ENCODE measurements around the gene PGLYRP2.
A peak's percentile ranks its signal among the peaks of the same experiment; 100 is the strongest.
"Not testable (repeated sequence)": the region's sequence is repeated elsewhere in the genome, so short reads cannot be mapped to it uniquely, and the experiment has no call there.

The PGLYRP2 gene, protein sequence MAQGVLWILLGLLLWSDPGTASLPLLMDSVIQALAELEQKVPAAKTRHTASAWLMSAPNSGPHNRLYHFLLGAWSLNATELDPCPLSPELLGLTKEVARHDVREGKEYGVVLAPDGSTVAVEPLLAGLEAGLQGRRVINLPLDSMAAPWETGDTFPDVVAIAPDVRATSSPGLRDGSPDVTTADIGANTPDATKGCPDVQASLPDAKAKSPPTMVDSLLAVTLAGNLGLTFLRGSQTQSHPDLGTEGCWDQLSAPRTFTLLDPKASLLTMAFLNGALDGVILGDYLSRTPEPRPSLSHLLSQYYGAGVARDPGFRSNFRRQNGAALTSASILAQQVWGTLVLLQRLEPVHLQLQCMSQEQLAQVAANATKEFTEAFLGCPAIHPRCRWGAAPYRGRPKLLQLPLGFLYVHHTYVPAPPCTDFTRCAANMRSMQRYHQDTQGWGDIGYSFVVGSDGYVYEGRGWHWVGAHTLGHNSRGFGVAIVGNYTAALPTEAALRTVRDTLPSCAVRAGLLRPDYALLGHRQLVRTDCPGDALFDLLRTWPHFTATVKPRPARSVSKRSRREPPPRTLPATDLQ

DNA sequence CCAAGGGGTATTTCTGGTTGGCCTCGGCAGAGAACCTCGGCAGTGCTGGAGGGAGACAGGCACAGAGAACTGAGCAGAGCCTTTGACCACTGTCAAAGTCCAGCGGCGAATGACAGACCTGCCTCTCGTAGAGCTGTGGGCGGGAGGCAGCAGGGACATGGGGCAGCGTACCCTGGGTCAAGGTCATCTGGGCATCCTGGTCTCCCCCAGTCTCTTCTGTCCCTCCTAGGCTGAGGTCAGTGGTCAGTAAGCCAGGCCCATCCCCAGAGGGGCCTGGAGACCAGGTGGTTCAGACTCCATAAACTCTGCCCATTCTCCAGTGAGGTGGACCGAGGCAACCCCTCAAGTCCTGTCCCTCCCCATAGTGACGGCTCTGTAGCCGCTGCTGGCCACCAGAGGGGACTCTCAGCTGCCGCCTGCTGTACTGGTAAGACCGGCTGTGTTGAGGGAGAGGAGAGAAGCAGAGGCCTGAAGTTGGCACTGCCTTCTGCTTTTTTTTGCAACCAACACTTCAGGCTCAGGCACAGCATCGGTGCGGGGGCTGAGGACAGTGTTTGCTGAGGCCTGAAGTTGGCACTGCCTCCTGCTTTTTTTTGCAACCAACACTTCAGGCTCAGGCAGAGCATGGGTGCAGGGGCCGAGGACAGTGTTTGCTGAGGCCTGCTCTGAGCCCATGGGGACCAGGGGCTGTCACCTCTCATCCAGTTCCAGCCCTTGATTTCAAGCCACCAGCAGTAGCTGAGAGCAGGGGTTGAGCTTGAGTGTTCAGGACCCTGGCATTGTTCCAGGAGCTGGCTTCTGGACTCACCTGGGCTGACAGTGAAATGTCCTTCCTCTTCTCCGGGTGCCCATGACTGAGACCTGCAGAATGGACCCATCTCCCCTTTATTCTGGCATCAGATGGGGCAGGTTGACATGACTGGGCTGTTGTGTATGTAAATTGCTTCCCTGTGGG lies at the start of gene PGLYRP2:
PGLYRP2 (minus strand) TSS at position 111 of the 955 bp plus-strand sequence. CDS start 130 bp downstream, outside the sequence.
- no peak for DNase-seq (ENCODE audit: low read depth in 2 of 2)

DNA sequence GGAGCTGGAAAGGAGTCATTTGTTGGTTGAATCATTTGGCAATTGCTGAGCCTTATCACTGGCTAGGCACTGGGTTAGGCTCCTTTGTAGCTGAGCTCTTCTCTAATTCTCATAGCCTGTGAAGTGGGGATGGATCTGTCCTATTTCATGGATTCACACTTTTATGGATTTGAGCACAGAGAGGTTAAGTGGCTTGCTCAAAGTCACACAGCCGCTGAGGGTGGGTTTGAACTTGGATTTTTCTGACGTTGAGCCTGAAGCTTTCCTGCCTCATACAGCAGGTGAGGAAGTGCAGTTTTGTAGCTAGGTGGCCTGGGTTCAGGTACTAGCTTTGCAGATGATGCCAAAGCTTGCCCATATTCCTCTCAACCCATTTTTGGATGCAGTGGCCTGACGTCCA lies 48.4 kb upstream of the PGLYRP2 start:
- no peak for DNase-seq (ENCODE audit: low read depth in 2 of 2)

GRCh38 chr19:15526408-15526807 lies 47.1 kb upstream of the PGLYRP2 start:
- DNase-seq (ENCODE audit: low read depth in 2 of 2), result no peak

DNA sequence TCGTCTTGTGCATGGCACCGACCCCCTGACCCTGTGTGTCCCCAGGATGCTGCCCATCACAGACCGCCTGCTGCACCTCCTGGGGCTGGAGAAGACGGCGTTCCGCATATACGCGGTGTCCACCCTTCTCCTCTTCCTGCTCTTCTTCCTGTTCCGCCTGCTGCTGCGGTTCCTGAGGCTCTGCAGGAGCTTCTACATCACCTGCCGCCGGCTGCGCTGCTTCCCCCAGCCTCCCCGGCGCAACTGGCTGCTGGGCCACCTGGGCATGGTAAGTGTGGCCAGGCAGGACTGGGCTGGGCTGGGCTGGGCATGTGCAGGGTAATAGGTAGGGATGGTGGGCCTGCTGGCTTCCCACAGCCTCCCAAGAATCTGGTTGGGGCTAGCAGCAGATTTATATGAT lies 46.0 kb upstream of the PGLYRP2 start:
- no peak for DNase-seq (ENCODE audit: low read depth in 2 of 2)

DNA sequence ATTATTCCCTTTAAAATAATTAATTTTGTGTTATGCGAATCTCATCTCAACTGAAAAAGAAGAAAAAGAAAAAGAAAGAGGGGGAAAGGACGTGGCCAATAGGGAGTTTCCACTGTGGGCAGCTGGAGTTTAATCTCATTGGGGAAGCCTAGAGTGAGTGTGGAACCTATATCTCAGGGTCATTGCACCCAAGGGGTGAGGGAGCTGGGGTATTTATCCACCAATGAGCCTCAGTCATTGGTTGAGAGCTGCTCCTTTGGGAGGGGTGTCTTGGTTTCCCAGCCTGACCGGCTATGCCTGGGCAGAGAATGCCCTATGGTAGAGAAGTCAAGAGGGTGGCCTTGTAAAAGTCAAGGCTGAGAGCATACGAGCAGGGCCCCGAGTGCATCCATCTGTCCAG lies 45.5 kb upstream of the PGLYRP2 start:
- no peak for DNase-seq (ENCODE audit: low read depth in 2 of 2)

DNA sequence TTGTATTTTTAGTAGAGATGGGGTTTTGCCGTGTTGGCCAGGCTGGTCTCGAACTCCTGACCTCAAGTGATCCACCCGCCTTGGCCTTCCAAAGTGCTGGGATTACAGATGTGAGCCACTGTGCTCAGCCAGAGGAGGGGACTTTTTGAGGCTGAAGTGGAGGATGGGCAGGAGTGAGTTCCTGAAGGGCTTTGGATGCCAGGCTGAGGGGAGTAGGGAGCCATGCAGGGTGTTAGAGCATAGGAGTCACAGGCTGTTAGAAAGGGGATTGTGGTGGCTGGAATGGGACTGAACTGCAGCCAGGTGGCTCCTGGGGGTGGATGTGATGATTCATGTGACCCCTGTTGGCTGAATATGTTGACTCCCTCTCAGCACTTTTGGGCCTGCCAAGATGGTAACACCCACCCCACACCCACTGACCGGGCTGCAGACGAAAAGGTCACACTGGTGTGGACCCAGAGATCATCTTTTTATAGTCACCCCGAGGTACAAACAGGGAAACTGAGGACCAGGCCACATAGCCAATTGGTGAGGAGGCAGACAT lies 40.2 kb upstream of the PGLYRP2 start:
- DNase-seq (ENCODE audit: low read depth in 2 of 2), result no peak

- DNase-seq (ENCODE audit: low read depth in 2 of 2), result no peak
These were observed 38.5 kb upstream of the PGLYRP2 start for GRCh38 chr19:15517778-15518177.

DNA sequence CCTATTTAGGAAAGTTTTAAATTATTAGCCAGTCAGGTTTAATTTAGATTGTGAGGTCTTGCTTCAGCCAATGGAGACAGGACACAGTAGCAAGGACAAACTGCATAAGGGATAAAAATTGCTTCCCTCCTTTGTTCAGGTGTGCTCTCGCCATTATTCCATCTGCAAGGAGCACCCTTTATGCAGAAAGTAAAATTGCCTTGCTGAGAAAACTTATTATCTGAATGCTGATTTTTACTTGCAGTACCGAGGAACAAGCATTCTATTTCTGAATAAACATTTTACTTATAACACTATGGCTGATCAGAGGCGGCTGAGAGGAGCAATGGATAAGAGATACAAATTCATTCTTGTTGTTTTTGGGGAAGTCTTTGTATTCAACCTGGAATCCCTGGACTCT lies 37.1 kb upstream of the PGLYRP2 start:
- DNase-seq (ENCODE audit: low read depth in 2 of 2), result no peak

- DNase-seq (ENCODE audit: low read depth in 2 of 2), result not testable (repeated sequence)
These were observed 35.9 kb upstream of the PGLYRP2 start for GRCh38 chr19:15515227-15515625.

DNA sequence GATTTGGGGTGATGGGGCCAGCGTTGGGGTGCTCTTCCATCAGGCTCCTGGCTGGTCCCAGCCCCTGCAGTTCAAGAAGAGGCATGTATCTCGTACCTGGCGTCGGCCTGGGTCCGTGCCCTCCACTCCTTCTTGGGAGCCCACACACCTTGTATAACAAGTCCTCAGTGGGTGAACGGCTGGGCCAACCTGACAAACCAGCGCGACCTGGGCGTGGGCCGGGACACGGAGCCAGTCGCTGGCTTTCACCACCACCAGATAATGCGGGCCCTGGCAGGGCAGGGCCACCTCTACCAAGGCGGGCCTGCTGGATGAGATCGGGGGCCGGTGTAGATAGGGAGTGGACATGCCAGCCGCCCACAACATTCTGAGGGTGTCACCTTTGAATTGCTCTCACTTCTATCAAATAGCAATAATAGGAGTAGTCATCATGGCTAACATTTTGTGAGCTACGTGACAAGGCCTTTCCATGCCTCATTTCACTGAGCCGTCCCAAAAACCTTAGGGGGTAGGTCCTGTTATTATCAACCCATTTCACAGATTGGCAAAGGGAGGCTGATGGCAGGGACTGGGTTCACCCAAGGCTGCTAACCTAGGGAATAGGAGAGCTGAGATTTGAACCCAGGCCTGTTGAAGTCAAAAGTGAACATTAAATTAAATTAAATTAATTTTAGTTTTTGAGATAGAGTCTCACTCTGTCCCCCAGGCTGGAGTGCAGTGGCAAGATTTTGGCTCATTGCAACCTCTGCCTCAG lies 32.5 kb upstream of the PGLYRP2 start:
- no peak for DNase-seq (ENCODE audit: low read depth in 2 of 2)

- peak in 1 of 2 donors; percentile 14 for DNase-seq (ENCODE audit: low read depth in 2 of 2)
These were observed 28.9 kb upstream of the PGLYRP2 start, which contains the start of gene CYP4F22 for GRCh38 chr19:15508035-15508710. Gene CYP4F22, plus strand, starts transcription at chr19:15508525. Its CDS starts 16,812 bp downstream, at chr19:15525337.

GRCh38 chr19:15507068-15508034 lies 28.1 kb upstream of the PGLYRP2 start:
- DNase-seq (ENCODE audit: low read depth in 2 of 2), result no peak

DNA sequence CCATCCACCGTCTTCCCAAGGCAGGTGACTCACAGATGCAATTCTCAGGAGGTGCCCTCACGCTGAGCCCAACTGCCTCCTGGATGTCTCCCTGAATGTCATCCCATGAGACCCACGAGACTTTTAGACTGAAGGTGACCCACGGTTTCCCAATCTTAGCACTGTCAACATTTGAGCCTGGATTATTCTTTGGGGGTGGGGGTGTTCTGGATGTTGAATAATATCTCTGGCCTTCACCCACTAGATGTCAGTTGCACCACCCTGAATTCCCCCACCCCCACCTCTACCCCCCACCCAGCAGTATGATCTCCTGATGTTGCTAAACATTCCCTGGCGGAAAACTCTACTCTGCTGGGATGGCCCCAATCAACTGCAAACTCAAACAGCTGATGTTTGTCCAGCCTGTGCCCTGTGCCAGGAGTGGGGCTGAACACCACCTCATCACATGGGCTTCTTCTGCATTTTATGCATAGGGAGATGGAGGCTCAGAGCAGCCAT lies 26.8 kb upstream of the PGLYRP2 start:
- DNase-seq (ENCODE audit: low read depth in 2 of 2), result no peak

DNA sequence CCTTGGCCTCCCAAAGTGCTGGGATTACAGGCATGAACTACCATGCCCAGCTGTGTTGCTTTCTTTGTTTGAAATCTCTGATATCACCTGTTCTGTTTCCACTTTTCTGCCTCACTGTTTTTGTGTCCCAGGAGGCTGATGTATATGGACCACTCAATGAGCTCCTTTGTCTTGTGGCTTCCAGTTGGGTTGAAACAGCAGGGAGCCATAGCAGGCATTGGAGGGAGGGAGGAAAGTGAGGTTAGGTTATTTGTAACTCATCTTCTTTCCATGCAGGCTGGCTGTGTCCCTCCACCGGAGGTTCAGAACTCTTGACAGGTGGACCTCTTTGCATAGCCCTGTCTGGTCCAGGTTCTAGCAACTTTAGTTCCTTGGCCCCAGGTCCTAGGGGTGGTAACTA lies 23.0 kb upstream of the PGLYRP2 start:
- DNase-seq (ENCODE audit: low read depth in 2 of 2), result no peak

GRCh38 chr19:15501596-15501995 lies 22.3 kb upstream of the PGLYRP2 start:
- DNase-seq (ENCODE audit: low read depth in 2 of 2), result no peak

DNA sequence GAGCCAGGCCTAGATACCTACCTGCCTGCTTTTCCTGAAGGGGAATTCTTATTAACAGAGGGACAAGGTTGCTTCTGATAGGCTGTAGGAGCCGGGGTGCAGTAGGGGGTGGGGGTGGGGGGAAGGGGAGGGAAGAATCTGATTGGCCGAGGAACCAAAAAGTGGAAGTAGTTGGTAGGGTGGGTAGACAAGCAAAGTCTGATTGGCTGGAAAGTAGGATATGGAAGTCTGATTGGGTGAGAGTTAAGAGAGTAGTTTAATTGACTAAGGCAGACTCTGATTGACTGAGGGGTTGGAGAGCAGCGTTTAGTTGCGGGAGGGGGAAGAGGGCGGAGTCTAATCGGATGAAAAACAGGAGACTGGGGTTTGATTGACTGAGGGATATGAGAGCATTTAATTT lies 19.6 kb upstream of the PGLYRP2 start:
- DNase-seq (ENCODE audit: low read depth in 2 of 2), result no peak

GRCh38 chr19:15498156-15498858 lies 19.0 kb upstream of the PGLYRP2 start:
- DNase-seq (ENCODE audit: low read depth in 2 of 2), result no peak

DNA sequence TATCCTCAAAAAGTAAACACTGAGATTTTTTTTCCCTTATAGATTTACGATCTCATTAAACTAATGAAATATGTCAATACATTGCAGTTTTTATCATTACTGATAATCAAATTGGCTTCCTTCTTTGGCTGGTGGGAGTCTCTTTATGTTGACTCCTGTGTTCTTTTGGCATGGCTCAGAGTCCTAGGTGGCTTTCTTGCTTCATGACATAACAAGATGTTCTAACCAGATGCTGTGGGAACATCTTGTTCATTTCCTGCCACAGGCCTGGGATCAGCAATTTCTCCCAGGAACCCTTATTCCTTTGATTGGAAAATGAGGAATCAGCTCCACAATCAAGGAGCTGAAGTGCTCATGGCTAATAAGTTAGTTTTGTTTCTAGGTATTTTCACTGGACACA lies 15.8 kb upstream of the PGLYRP2 start:
- DNase-seq (ENCODE audit: low read depth in 2 of 2), result no peak

Measured in stimulated activated CD4-positive, alpha-beta T cell treated with anti-CD3 and anti-CD28 coated beads, Interleukin-1b, Interleukin-23, amount 100 ng/mL, for 4 hours (primary cell).